ENCODE measurements around the gene IMMP2L.
"Not testable (repeated sequence)": the region's sequence is repeated elsewhere in the genome, so short reads cannot be mapped to it uniquely, and the experiment has no call there.

The IMMP2L gene

GRCh38 chr7:111357691-111358090 is 204.6 kb downstream of the IMMP2L start:
- DNase-seq (ENCODE audit: low spot score in 2 of 2) = no peak

DNA sequence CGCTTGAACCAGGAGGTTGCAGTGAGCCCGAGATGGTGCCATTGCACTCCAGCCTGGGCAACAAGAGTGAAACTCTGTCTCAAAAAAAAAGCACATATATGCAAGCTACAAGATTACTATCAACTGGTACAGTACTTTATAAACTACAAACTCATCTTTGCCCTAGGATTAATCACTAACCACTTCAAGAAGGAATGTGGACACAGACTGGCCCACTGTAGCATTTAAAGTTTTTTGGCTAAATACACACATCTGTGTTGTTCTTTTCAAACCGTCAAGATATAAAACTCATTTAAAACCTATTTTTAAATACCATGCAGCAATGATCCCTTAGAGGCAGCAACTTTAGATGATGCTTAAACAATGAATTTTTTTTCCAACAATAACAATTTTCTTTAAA is 205.4 kb downstream of the IMMP2L start:
- ATAC-seq (replicated peaks; ENCODE audit: extremely low read depth, poor library complexity, severe bottlenecking) (no peak), DNase-seq (ENCODE audit: low spot score in 2 of 2) (no peak)
- no peaks in the 10 kb centered on the region for H3K9me3 Mint-ChIP-seq

More at GRCh38 chr7:111357691-111358090, 204.6 kb downstream of the IMMP2L start:
- H3K9me3 Mint-ChIP-seq = no peaks in the 10 kb centered on the region
- H3K27ac Mint-ChIP-seq (ENCODE audit: low read depth) = no peak overlapping the region
- H3K36me3 Mint-ChIP-seq (ENCODE audit: insufficient read depth) = no peaks in the 10 kb centered on the region
- no peaks in the 10 kb centered on the region for H3K27me3 Mint-ChIP-seq
- no peak for ATAC-seq (replicated peaks; ENCODE audit: extremely low read depth, poor library complexity, severe bottlenecking)
- no peak overlapping the region for H3K4me3 Mint-ChIP-seq
- H3K4me1 Mint-ChIP-seq = peaks cover 6% of the 10 kb centered on the region

GRCh38 chr7:111352319-111352718 is 210.0 kb downstream of the IMMP2L start:
- Mint-ChIP-seq H3K9me3 (peaks cover under 1% of the 10 kb centered on the region), H3K27me3 (no peaks in the 10 kb centered on the region), H3K36me3 (ENCODE audit: insufficient read depth) (no peaks in the 10 kb centered on the region), H3K4me1 (no peaks in the 10 kb centered on the region), H3K27ac (ENCODE audit: low read depth) (no peak overlapping the region), H3K4me3 (no peak overlapping the region)
- ATAC-seq (replicated peaks; ENCODE audit: extremely low read depth, poor library complexity, severe bottlenecking) (no peak), DNase-seq (ENCODE audit: low spot score in 2 of 2) (no peak)

More for the DNA sequence above, 205.4 kb downstream of the IMMP2L start:
- no peaks in the 10 kb centered on the region for H3K36me3 Mint-ChIP-seq (ENCODE audit: insufficient read depth)
- H3K27me3 Mint-ChIP-seq = no peaks in the 10 kb centered on the region
- H3K4me1 Mint-ChIP-seq = peaks cover 6% of the 10 kb centered on the region
- H3K27ac Mint-ChIP-seq (ENCODE audit: low read depth) = no peak overlapping the region
- no peak overlapping the region for H3K4me3 Mint-ChIP-seq

GRCh38 chr7:111346219-111346618 is 216.1 kb downstream of the IMMP2L start:
- H3K27ac Mint-ChIP-seq (ENCODE audit: low read depth) = no peak overlapping the region
- DNase-seq (ENCODE audit: low spot score in 2 of 2) (no peak), ATAC-seq (replicated peaks; ENCODE audit: extremely low read depth, poor library complexity, severe bottlenecking) (no peak)
- no peaks in the 10 kb centered on the region for H3K27me3 Mint-ChIP-seq
- peaks cover 22% of the 10 kb centered on the region for H3K9me3 Mint-ChIP-seq
- no peak overlapping the region for H3K4me3 Mint-ChIP-seq
- H3K4me1 Mint-ChIP-seq = no peaks in the 10 kb centered on the region
- H3K36me3 Mint-ChIP-seq (ENCODE audit: insufficient read depth) = peaks cover 2% of the 10 kb centered on the region

DNA sequence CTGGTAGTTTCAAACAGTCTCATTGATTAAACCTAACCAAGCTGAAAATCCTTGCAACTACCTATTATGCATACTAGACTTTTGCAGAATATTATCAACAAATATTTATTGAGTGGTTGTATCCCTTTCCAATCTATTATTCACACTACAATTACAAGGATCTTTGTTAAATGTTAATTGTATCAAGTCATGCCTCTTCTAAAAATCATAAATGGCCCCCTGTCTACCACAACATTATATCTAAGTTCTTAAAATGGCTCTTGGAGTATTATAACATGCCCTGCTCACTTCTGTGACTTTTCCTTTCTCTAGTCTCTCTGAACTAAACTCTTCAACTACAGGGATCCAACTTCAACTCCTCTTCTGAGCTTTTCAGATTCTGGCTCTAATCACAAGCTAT is 219.3 kb downstream of the IMMP2L start:
- peaks cover 2% of the 10 kb centered on the region for H3K36me3 Mint-ChIP-seq (ENCODE audit: insufficient read depth)
- H3K4me1 Mint-ChIP-seq = no peaks in the 10 kb centered on the region
- ATAC-seq (replicated peaks; ENCODE audit: extremely low read depth, poor library complexity, severe bottlenecking) = no peak
- H3K9me3 Mint-ChIP-seq = peaks cover 22% of the 10 kb centered on the region
- no peak for DNase-seq (ENCODE audit: low spot score in 2 of 2)
- no peaks in the 10 kb centered on the region for H3K27me3 Mint-ChIP-seq
- H3K27ac Mint-ChIP-seq (ENCODE audit: low read depth) = no peak overlapping the region
- no peak overlapping the region for H3K4me3 Mint-ChIP-seq

- no peak overlapping the region for H3K4me3 Mint-ChIP-seq
- DNase-seq (ENCODE audit: low spot score in 2 of 2) (no peak), ATAC-seq (replicated peaks; ENCODE audit: extremely low read depth, poor library complexity, severe bottlenecking) (no peak)
- no peaks in the 10 kb centered on the region for H3K4me1 Mint-ChIP-seq
- no peaks in the 10 kb centered on the region for H3K27me3 Mint-ChIP-seq
- peaks cover 8% of the 10 kb centered on the region for H3K9me3 Mint-ChIP-seq
- H3K27ac Mint-ChIP-seq (ENCODE audit: low read depth) = no peak overlapping the region
- H3K36me3 Mint-ChIP-seq (ENCODE audit: insufficient read depth) = peaks cover 2% of the 10 kb centered on the region
Observed at GRCh38 chr7:111339006-111339405, 223.3 kb downstream of the IMMP2L start.

DNA sequence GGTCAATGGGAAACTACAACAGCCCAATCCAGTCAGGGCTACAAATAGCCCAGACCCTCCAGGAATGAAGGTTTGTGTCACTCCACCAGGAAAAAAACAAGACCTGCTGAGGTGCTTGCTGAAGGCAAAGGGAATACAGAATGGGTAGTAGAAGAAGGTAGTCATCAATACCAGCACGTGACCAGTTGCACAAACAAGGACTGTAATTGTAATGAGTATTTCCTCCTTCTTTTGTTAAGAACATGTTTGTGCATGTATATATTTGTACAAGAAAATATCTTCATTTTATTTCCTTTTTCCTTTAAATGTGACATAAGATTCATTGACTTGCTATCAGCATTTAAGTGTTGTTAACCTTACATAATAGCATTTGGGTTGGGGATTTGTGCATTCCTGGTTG is 229.3 kb downstream of the IMMP2L start:
- DNase-seq (ENCODE audit: low spot score in 2 of 2) (no peak), ATAC-seq (replicated peaks; ENCODE audit: extremely low read depth, poor library complexity, severe bottlenecking) (no peak)
- Mint-ChIP-seq H3K36me3 (ENCODE audit: insufficient read depth) (no peaks in the 10 kb centered on the region), H3K9me3 (no peaks in the 10 kb centered on the region), H3K4me3 (no peak overlapping the region), H3K4me1 (no peaks in the 10 kb centered on the region), H3K27me3 (no peaks in the 10 kb centered on the region), H3K27ac (ENCODE audit: low read depth) (no peak overlapping the region)

GRCh38 chr7:111330235-111330523 is 232.1 kb downstream of the IMMP2L start:
- no peaks in the 10 kb centered on the region for H3K27me3 Mint-ChIP-seq
- no peak for ATAC-seq (replicated peaks; ENCODE audit: extremely low read depth, poor library complexity, severe bottlenecking)
- DNase-seq (ENCODE audit: low spot score in 2 of 2) = no peak
- H3K4me3 Mint-ChIP-seq = no peak overlapping the region
- H3K36me3 Mint-ChIP-seq (ENCODE audit: insufficient read depth) = no peaks in the 10 kb centered on the region
- H3K27ac Mint-ChIP-seq (ENCODE audit: low read depth) = no peak overlapping the region
- H3K4me1 Mint-ChIP-seq = no peaks in the 10 kb centered on the region
- no peaks in the 10 kb centered on the region for H3K9me3 Mint-ChIP-seq

- no peak overlapping the region for H3K27ac Mint-ChIP-seq (ENCODE audit: low read depth)
- H3K4me1 Mint-ChIP-seq = no peaks in the 10 kb centered on the region
- H3K9me3 Mint-ChIP-seq = no peaks in the 10 kb centered on the region
- ATAC-seq (replicated peaks; ENCODE audit: extremely low read depth, poor library complexity, severe bottlenecking) (no peak), DNase-seq (ENCODE audit: low spot score in 2 of 2) (no peak)
- no peaks in the 10 kb centered on the region for H3K27me3 Mint-ChIP-seq
- no peaks in the 10 kb centered on the region for H3K36me3 Mint-ChIP-seq (ENCODE audit: insufficient read depth)
- no peak overlapping the region for H3K4me3 Mint-ChIP-seq
Observed at GRCh38 chr7:111329367-111330234, 232.7 kb downstream of the IMMP2L start.

- Mint-ChIP-seq H3K4me3 (no peak overlapping the region), H3K27me3 (no peaks in the 10 kb centered on the region), H3K4me1 (no peaks in the 10 kb centered on the region), H3K36me3 (ENCODE audit: insufficient read depth) (no peaks in the 10 kb centered on the region), H3K27ac (ENCODE audit: low read depth) (no peak overlapping the region), H3K9me3 (no peaks in the 10 kb centered on the region)
- no peak for ATAC-seq (replicated peaks; ENCODE audit: extremely low read depth, poor library complexity, severe bottlenecking)
- no peak for DNase-seq (ENCODE audit: low spot score in 2 of 2)
Observed at GRCh38 chr7:111328487-111328886, 233.8 kb downstream of the IMMP2L start.

DNA sequence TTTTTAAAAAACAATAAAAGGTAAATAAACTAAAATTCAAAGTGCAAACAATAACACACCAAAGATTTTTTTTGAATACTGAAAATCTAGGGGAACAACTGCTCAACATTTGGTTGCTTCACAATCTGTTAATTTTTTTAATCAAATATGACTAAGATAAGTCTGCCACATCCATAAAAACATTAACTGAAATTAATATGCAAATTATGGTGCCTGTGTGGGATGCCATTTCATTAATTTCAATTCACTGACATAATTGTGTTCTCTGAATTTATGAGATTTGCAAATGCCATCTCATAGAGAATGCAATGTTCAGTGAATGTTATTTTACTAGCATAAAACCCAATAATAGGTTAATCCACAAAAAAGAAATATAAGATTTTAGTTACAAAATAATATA is 237.5 kb downstream of the IMMP2L start:
- no peak for ATAC-seq (replicated peaks; ENCODE audit: extremely low read depth, poor library complexity, severe bottlenecking)
- Mint-ChIP-seq H3K36me3 (ENCODE audit: insufficient read depth) (no peaks in the 10 kb centered on the region), H3K27ac (ENCODE audit: low read depth) (no peak overlapping the region), H3K9me3 (peaks cover 6% of the 10 kb centered on the region), H3K27me3 (no peaks in the 10 kb centered on the region), H3K4me3 (no peak overlapping the region), H3K4me1 (peaks cover 10% of the 10 kb centered on the region)
- no peak for DNase-seq (ENCODE audit: low spot score in 2 of 2)

- Mint-ChIP-seq H3K4me3 (no peak overlapping the region), H3K27ac (ENCODE audit: low read depth) (no peak overlapping the region), H3K4me1 (peaks cover 10% of the 10 kb centered on the region), H3K36me3 (ENCODE audit: insufficient read depth) (no peaks in the 10 kb centered on the region), H3K9me3 (peaks cover 6% of the 10 kb centered on the region), H3K27me3 (no peaks in the 10 kb centered on the region)
- no peak for ATAC-seq (replicated peaks; ENCODE audit: extremely low read depth, poor library complexity, severe bottlenecking)
- DNase-seq (ENCODE audit: low spot score in 2 of 2) = no peak
Observed at GRCh38 chr7:111324228-111324627, 238.1 kb downstream of the IMMP2L start.

- H3K9me3 Mint-ChIP-seq = not testable (repeated sequence)
Observed at GRCh38 chr7:111323670-111324069, 238.6 kb downstream of the IMMP2L start.

More at GRCh38 chr7:111323670-111324069, 238.6 kb downstream of the IMMP2L start:
- DNase-seq (ENCODE audit: low spot score in 2 of 2); H3K36me3 Mint-ChIP-seq (ENCODE audit: insufficient read depth); H3K27ac Mint-ChIP-seq (ENCODE audit: low read depth); H3K4me3 Mint-ChIP-seq; H3K4me1 Mint-ChIP-seq; ATAC-seq (replicated peaks; ENCODE audit: extremely low read depth, poor library complexity, severe bottlenecking); H3K27me3 Mint-ChIP-seq: not testable (repeated sequence)

All from central memory CD8-positive, alpha-beta T cell (primary cell).